HG03432 (cell line): Measurements from ENCODE around the gene EPHB6.

Experiments
- ATAC-seq: cut with Tn5 transposase; IDR thresholded peaks from one replicate; pipeline ENCODE4 v1.9.1; 2021; ENCODE audit warnings: mild to moderate bottlenecking, moderate library complexity; ENCODE audit not compliant: unreplicated experiment

Gene EPHB6

DNA sequence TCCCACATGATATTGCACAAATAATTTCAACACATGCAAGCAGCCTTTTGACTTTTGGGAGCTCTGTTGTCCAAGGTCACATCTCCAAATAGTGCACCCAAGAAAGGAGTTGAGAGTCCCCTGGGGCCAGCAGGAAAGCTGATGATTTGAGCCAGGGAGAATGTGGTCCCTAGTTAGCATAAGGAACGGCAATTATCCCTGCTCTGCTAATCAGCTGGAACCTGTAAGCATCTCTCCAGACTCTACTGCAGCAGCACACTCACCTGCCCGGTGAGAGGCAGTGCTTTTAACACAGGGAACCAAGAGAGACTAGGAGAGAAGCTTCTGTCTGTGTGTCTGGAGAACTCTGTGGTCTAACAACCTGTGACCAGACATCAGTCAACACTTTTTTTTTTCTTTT, 61.6 kb downstream of the EPHB6 start:
- ATAC-seq = no peak

DNA sequence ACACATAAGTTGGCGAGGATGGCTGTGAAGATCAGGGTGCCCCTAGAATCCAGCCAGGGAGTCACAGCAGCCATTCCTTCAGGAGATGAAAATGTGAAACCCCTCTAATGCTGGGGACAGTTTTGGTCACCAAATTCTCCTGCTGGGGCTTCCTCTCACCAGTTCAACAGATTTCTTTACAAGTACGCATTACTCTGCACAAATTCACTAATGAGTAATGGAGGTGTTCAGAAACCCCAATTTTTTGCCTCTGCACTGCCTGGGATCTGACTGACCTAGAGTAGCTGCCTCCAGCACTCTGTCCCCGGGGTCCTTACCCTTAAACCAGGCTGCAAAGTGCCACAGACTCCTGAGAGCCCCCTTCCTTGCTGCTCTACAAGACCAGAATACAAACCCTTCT, 62.6 kb downstream of the EPHB6 start:
- ATAC-seq = no peak

DNA sequence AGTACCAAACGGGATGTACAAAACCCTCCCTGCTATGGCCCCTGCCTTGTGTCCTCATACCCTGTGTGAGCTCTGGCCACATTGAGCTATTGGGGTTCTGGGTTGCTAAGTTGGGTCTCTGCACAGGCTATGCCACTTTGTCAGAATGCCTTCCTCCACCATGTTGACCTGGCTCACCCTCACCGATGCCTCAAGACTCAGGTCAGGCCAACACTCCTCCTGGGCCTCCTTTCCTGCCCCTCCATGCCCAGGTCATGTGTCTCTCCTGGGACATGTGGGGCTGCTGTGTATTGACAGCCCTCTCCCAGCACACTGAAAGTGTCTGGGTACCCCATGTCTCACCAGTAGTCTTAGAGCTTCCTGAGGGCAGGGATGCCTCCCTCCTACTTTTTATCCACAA, 64.0 kb downstream of the EPHB6 start:
- no peak for ATAC-seq

DNA sequence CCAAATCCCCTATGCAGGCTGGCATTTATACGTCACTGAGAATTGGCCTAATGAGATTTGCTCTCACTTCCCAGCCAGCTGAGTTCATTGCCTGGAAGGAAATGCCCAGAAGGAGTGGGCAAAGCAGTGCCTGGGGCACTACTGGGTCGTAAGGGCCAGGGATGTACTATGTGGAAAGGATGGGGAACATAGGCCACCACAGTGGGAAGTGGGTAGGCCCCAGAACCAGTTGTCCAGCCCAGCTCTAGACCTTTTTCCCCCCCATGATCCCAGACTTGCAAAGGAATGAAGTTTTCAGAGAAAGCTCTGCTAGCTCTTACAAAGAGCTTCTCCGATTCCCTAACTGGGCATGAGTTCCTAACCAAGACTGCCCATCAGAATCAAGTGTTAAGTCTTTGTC, 64.8 kb downstream of the EPHB6 start:
- no peak for ATAC-seq
